GM12892 (cell line): ENCODE measurements around the gene KLF13.

ENCODE experiments used
- DNase-seq: peaks from one replicate; pipeline ENCODE4 v3.0.0; 2011; ENCODE audit not compliant: insufficient read length
- FAIRE-seq: peaks from 2 replicates; lab custom pipeline; 2011; peaks lifted over from hg19 to GRCh38; lab: Jason Lieb, UNC
- POLR2A ChIP-seq: IDR thresholded peaks from 2 replicates; pipeline ENCODE4 v1.6.1; 2011; ENCODE audit warnings: low read depth, low read length, control low read depth
- POLR2AphosphoS5 ChIP-seq: IDR thresholded peaks from 2 replicates; pipeline ENCODE4 v1.6.1; 2011; ENCODE audit warnings: low read depth, low read length, control low read depth
- TAF1 ChIP-seq: IDR thresholded peaks from 2 replicates; pipeline ENCODE4 v1.6.1; 2011; ENCODE audit warnings: low read depth, mild to moderate bottlenecking, control low read depth, low read length, borderline replicate concordance

Gene KLF13

GRCh38 chr15:31408724-31409123 is 82.1 kb downstream of the KLF13 start:
- TF ChIP-seq TAF1 = no peak
- no peak for TF ChIP-seq POLR2AphosphoS5
- TF ChIP-seq POLR2A = no peak
- no peak for FAIRE-seq
- DNase-seq = no peak

DNA sequence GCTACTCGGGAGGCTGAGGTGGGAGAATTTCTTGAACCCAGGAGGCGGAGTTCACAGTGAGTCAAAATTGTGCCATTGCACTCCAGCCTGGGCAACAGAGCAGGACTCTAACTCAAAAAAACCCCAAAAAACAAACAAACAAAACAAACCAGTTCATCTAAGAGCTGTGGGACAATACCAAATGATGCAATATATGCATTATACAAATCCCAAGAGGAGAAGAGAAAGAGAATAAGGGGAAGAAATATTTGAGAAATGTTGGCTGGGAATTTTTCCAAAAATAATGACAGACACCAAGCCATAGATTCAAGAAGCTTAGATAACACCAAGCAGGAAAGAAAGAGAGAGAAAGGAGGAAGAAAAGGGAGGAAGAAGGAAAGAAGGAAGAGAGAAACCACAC is 82.5 kb downstream of the KLF13 start:
- FAIRE-seq = no peak
- no peak for DNase-seq
- TF ChIP-seq POLR2A = no peak
- no peak for TF ChIP-seq POLR2AphosphoS5
- TF ChIP-seq TAF1 = no peak

DNA sequence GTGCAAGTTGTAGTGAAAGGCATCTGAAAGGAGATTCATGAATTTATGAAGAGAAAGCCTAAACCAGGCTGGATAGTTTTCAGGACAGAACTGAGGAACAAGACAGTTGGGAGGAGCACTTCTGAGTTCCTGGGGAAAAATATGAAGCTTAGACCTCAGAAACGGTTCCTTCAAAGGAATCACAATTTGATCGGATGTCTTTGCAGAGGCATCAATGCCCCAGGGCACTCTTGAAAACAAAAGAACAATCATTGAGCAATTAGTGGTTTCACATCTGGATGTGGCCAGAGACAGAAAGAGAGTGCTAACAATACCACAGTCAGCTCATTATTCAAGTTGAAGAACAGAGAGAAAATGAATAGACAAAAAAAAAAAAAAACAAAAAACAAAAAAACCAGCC is 86.2 kb downstream of the KLF13 start:
- no peak for TF ChIP-seq POLR2AphosphoS5
- DNase-seq (no peak), FAIRE-seq (no peak)

DNA sequence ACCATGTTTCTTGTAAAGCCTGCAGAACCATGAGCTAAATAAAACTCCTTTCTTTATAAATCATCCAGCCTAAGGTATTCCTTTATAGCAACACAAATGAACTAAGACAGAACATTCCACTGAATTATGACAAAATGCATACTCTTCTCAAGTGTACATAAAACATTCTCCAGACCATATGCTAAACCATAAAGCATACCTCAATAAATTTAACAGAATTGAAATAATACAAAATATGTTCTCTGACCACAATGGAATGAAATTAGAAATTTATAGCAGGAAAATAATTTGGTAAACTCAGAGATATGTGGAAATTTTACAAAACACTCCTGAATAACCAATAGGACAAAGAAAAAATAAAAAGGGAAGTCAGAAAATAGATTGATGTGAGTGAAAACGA is 88.6 kb downstream of the KLF13 start:
- no peak for FAIRE-seq
- no peak for DNase-seq

DNA sequence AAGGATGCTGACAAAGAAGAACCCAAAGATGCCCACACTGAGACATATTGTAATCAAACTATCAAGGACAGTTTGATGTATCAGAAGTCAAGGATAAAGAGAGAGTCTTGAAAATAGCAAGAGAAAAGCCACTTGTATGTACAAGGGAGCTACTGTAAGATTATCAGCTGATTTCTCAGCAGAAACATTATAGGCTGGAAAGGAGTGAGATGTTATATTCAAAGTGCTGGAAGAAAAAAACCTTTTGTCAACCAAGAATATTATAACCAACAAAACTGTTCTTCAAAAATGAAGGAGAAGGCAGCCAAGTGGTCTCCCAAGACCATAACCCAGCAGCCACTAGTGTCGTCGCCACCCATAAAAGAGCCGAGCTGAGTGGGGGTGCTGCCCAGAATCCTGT is 93.2 kb downstream of the KLF13 start:
- TF ChIP-seq POLR2A = no peak
- no peak for TF ChIP-seq TAF1
- no peak for TF ChIP-seq POLR2AphosphoS5
- DNase-seq (no peak), FAIRE-seq (no peak)

More for the DNA sequence above, 88.6 kb downstream of the KLF13 start:
- TF ChIP-seq POLR2AphosphoS5 = no peak
- no peak for TF ChIP-seq POLR2A
- no peak for TF ChIP-seq TAF1

GRCh38 chr15:31427411-31427810 is 100.8 kb downstream of the KLF13 start:
- DNase-seq (no peak), FAIRE-seq (no peak)
- no peak for TF ChIP-seq TAF1
